ENCODE results near the gene CCSER1.
"Not testable (repeated sequence)": the region's sequence is repeated elsewhere in the genome, so short reads cannot be mapped to it uniquely, and the experiment has no call there.

CCSER1 gene

GRCh38 chr4:91207535-91207934 is 1080.3 kb downstream of the CCSER1 start:
- no peak overlapping the region for H3K4me3 ChIP-seq (ENCODE audit: low read depth, low read length)
- no peak for DNase-seq (ENCODE audit: low read depth, low spot score)
- POLR2A ChIA-PET, result no interaction called here
- TF ChIP-seq CTCF (IDR thresholded peaks at IDR 0.05; ENCODE audit: insufficient read depth, low read length, missing control alignments), result no peak
- CTCF ChIA-PET, result no interaction called here

- no peak for TF ChIP-seq CTCF (IDR thresholded peaks at IDR 0.05; ENCODE audit: insufficient read depth, low read length, missing control alignments)
- ChIA-PET CTCF (no interaction called here), POLR2A (no interaction called here)
- H3K4me3 ChIP-seq (ENCODE audit: low read depth, low read length), result no peak overlapping the region
- no peak for DNase-seq (ENCODE audit: low read depth, low spot score)
These were observed 1085.0 kb downstream of the CCSER1 start for GRCh38 chr4:91212211-91212610.

GRCh38 chr4:91217831-91218403 is 1090.7 kb downstream of the CCSER1 start:
- CTCF ChIA-PET; DNase-seq (ENCODE audit: low read depth, low spot score); POLR2A ChIA-PET; H3K4me3 ChIP-seq (ENCODE audit: low read depth, low read length): not testable (repeated sequence)

- ChIA-PET POLR2A (no interaction called here), CTCF (no interaction called here)
- no peak for TF ChIP-seq CTCF (IDR thresholded peaks at IDR 0.05; ENCODE audit: insufficient read depth, low read length, missing control alignments)
- no peak overlapping the region for H3K4me3 ChIP-seq (ENCODE audit: low read depth, low read length)
- DNase-seq (ENCODE audit: low read depth, low spot score), result no peak
These were observed 1093.1 kb downstream of the CCSER1 start for GRCh38 chr4:91220315-91220714.

- CTCF ChIA-PET, result no interaction called here
- no peak overlapping the region for H3K4me3 ChIP-seq (ENCODE audit: low read depth, low read length)
- DNase-seq (ENCODE audit: low read depth, low spot score), result no peak
- POLR2A ChIA-PET, result no interaction called here
- no peak for TF ChIP-seq CTCF (IDR thresholded peaks at IDR 0.05; ENCODE audit: insufficient read depth, low read length, missing control alignments)
These were observed 1094.8 kb downstream of the CCSER1 start for GRCh38 chr4:91222014-91222413.

GRCh38 chr4:91226867-91227266 is 1099.7 kb downstream of the CCSER1 start:
- no peak overlapping the region for H3K4me3 ChIP-seq (ENCODE audit: low read depth, low read length)
- no peak for DNase-seq (ENCODE audit: low read depth, low spot score)
- no peak for TF ChIP-seq CTCF (IDR thresholded peaks at IDR 0.05; ENCODE audit: insufficient read depth, low read length, missing control alignments)
- POLR2A ChIA-PET, result no interaction called here
- CTCF ChIA-PET, result no interaction called here

- no peak for DNase-seq (ENCODE audit: low read depth, low spot score)
- H3K4me3 ChIP-seq (ENCODE audit: low read depth, low read length), result no peak overlapping the region
- CTCF ChIA-PET, result no interaction called here
- no peak for TF ChIP-seq CTCF (IDR thresholded peaks at IDR 0.05; ENCODE audit: insufficient read depth, low read length, missing control alignments)
- POLR2A ChIA-PET, result no interaction called here
These were observed 1101.5 kb downstream of the CCSER1 start for GRCh38 chr4:91228659-91229058.

All from AG04449 (cell line).